ENCODE results near the gene CST1. TPM values are rescaled to one million over a fixed set of nuclear protein-coding genes. Genes with fewer than 3 reads are reported as not detected.

The CST1 gene
- total RNA-seq, 1 experiment from 2014 or later: 1.2 TPM

Other genes starting within 250 kb of the CST1 start
- not detected in 2 replicates for gene CST9L, start 182.5 kb downstream of the CST1 start, total RNA-seq (2022)
- not detected in 2 replicates for gene CST9, start 145.0 kb downstream of the CST1 start, total RNA-seq (2022)
- gene CST3, start 113.0 kb downstream of the CST1 start, total RNA-seq (2022): 95.7 and 107 TPM in 2 replicates
- gene CST4, start 61.9 kb downstream of the CST1 start, total RNA-seq (2022): not detected in 2 replicates
- gene CST2, start 75.8 kb upstream of the CST1 start, total RNA-seq (2022): not detected in 2 replicates
- gene CST5, start 128.8 kb upstream of the CST1 start, total RNA-seq (2022): not detected in 2 replicates
- gene GGTLC1, start 237.8 kb upstream of the CST1 start, total RNA-seq (2022): not detected in 2 replicates

All from Calu3 (cell line).